GM23338 (cell line): ENCODE data around the gene ITPRID1.

Source experiments
- CREB1 ChIP-seq: fragments of 250-450 bp; sonication (Bioruptor Pico); IDR thresholded peaks from 2 replicates; pipeline ENCODE4 v1.5.0; 2020; ENCODE audit warnings: low read depth, mild to moderate bottlenecking, moderate library complexity
- CTCF ChIP-seq, 2 experiments: fragments of 200-600 bp in 1 of 2; sonication (generic) in 1 of 2; conservative IDR thresholded peaks; 2 replicates each; pipeline versions ENCODE4 v1.5.1 to v1.6.1; 2016 to 2017; ENCODE audit warnings: antibody characterized with exemption in 2 of 2, low read depth in 2 of 2, mild to moderate bottlenecking in 2 of 2, moderate library complexity in 1 of 2
- EZH2 ChIP-seq: fragments of 200-600 bp; sonication (generic); IDR thresholded peaks from one replicate; pipeline ENCODE4 v1.8.0; 2017; ENCODE audit warnings: antibody characterized with exemption, mild to moderate bottlenecking, low read depth; ENCODE audit not compliant: unreplicated experiment
- EZH2phosphoT487 ChIP-seq: fragments of 200-600 bp; sonication (generic); IDR thresholded peaks from one replicate; pipeline ENCODE4 v1.8.1; 2018; ENCODE audit warnings: antibody characterized with exemption; ENCODE audit not compliant: unreplicated experiment

DNA sequence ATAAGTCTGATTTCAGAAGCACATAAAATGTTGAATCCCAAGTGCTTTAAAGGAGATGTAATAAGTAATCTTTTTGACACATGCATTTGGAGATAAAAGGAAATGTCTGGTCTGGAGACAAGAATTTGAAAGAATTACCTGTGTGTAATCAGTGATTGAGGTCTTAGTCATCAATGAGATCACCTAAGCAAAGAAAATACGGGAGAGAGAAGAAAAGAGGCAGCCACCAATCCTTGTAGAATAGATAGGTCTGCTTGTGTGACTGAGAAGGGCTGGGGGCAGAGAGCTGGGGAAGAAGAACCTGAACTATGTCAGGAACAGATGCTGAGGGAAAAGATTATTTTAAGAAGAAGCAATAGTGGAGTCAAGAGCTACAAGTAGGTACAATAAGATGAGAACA is 49.3 kb upstream of the ITPRID1 start:
- no peak for TF ChIP-seq EZH2phosphoT487
- TF ChIP-seq CTCF (conservative IDR thresholded peaks at IDR 0.05; ENCODE audit: low read depth in 2 of 2), result no peak
- TF ChIP-seq CREB1 (CRISPR knock-in tag), result no peak
- TF ChIP-seq EZH2, result no peak
